Pancreas (tissue), 10 donors: ENCODE measurements around the gene UBR7. TPM values are rescaled to one million over a fixed set of nuclear protein-coding genes. Genes with fewer than 3 reads are reported as not detected.
"Not testable (repeated sequence)": the region's sequence is repeated elsewhere in the genome, so short reads cannot be mapped to it uniquely, and the experiment has no call there.

Source experiments
- ATAC-seq, 4 donors: fragments of 200-7000 bp; cut with Tn5 transposase; one replicate each; pipeline versions ENCODE4 v1.8.0 to v1.9.1; 2020; ENCODE audit warnings: mild to moderate bottlenecking in 4 of 4, moderate library complexity in 4 of 4
- DNase-seq, 6 donors: peaks; one replicate each; pipeline ENCODE4 v3.0.0-alpha.2; 2020
- FAIRE-seq: peaks from 2 replicates; lab custom pipeline; 2012; peaks lifted over from hg19 to GRCh38; lab: Jason Lieb, UNC
- H3K27ac ChIP-seq, 4 donors: fragments of 200-600 bp; sonication (generic); 1 replicate in 3 of 4; 2 replicates in 1 of 4; pipeline versions ENCODE4 v1.5.0 to v1.8.0; 2020
- H3K27me3 ChIP-seq, 4 donors: fragments of 200-600 bp; one replicate each; pipeline ENCODE4 v1.8.0; 2021
- H3K36me3 ChIP-seq, 3 donors: fragments of 200-600 bp; sonication (generic) in 1 of 3; one replicate each; pipeline versions ENCODE4 v1.5.0 to v1.8.0; 2020 to 2021
- H3K4me1 ChIP-seq, 3 donors: fragments of 200-600 bp; one replicate each; pipeline ENCODE4 v1.8.0; 2021
- H3K4me3 ChIP-seq, 4 donors: fragments of 200-600 bp; sonication (generic) in 2 of 4; one replicate each; pipeline versions ENCODE4 v1.5.0 to v1.8.0; 2020 to 2021
- H3K9me3 ChIP-seq, 4 donors: fragments of 200-600 bp; one replicate each; pipeline ENCODE4 v1.8.0; 2021
- CTCF ChIP-seq, 4 donors: fragments of 200-600 bp; sonication (generic) in 3 of 4; IDR thresholded peaks; one replicate each; pipeline versions ENCODE4 v1.5.0 to v1.8.0; 2021; ENCODE audit warnings: antibody characterized with exemption in 4 of 4
- WGBS, 2 donors: extraction: QIAGEN DNeasy Blood & Tissue Kit; methylation state at CpG; one replicate each; pipeline ENCODE4 v1.1.7; 2013; 5-methylcytosine and 5-hydroxymethylcytosine counted together
- intact Hi-C, 3 donors: fragments of 100-400 bp; cut with DNase I; formaldehyde crosslinking; loops; one replicate each; pipeline versions ENCODE4 v1.11.1 to v1.14.2; 2022
- polyA plus RNA-seq, 2 donors: library from polyadenylated mRNA; stranded (reverse); fragments of 200-250 nt; gene quantifications; one replicate each; pipeline ENCODE4 v1.2.3, GENCODE V29; 2013
- total RNA-seq, 6 donors: library from RNA; stranded (reverse); fragmentation: NEBNext Ultra II Directional in 4 of 6; extraction: Animal tissue kit (Norgen Biotek cat#: 25700) in 4 of 6; gene quantifications; one replicate each; pipeline versions ENCODE4 v1.2.1 to v1.2.4, GENCODE V29; 2021 to 2023
- donor health status: healthy with polysubstance abuse.
- donor health status: DM: no; HTN: no; CAD: no; lungs with moderate emphysema.
- donor health status: DM: no; HTN: no; CAD: no.
- donor health status: control.
- donor health status: control.
- donor health status: Bipolar disorder and iron deficiency.
- donor health status: DM: yes; HTN: yes; CAD: no.
- donor health status: DM: no; HTN: no; CAD: no.
- donor health status: DM: no; HTN: no; CAD: no.
- donor health status: DM: yes; HTN: yes; CAD: no.

Gene UBR7
- total and polyA plus RNA-seq, 8 donors: 5.5 to 17.6 (median 11.9) TPM

- no peaks in the 10 kb centered on the region for H3K9me3 ChIP-seq
- intact Hi-C loops: no loop called here
- peaks cover 0 to 18% (median 8%) of the 10 kb centered on the region in 3 donors for H3K36me3 ChIP-seq
- no peaks in the 10 kb centered on the region for H3K4me1 ChIP-seq
- 93 to 95% methylated on average over 16 of the region's 16 CpGs for WGBS, 2 donors
- ATAC-seq (no peak), DNase-seq (peak in 1 of 6 donors; percentile 65), FAIRE-seq (no peak)
- no peak for TF ChIP-seq CTCF (IDR thresholded peaks at IDR 0.05)
- no peaks in the 10 kb centered on the region for H3K27me3 ChIP-seq
- H3K4me3 ChIP-seq: no peak overlapping the region
- no peak overlapping the region for H3K27ac ChIP-seq
Measured at GRCh38 chr14:93230539-93230938, 23.5 kb downstream of the UBR7 start.

DNA sequence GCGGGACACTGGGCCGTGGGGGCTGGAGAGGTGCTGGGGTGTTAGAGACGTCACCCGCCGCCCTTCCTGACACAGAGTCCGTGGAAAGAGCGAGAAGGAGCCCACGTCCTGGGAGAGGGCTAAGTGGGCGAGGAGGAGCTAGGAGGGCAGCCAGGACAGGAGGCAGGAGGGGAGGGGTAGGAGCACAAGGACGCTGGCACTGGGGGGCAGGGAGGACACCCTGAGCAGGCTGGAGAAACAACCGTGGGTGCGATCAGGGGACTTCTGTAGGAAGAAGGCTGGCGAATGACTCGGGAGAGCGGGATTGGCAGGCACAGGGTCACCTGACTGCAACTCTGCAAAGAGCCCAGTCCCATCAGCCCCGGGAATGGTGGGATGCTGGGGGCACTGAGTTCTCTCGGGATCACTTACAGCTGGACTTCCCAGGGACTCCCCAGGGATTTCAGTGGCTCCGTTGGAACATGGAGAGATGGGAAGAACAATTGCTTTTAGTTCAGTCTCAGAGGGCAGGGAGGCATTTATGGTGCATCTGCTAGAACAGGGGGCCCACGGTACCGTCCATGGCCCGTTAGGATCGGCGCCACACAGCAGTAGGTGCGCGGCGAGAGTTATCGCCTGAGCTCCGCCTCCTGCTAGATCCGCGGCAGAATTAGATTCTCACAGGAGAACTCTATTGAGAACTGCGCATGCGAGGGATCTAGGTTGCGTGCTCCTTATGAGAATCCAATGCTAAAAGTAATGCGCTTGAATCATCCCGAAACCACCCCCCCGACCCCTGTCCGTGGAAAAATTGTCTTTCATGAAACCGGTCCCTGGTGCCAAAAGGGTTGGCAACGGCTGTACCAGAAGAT lies 24.3 kb downstream of the UBR7 start:
- Histone ChIP-seq H3K27ac (no peak overlapping the region), H3K4me3 (peak overlapping the region in 2 of 4 donors; percentile 16 to 34), H3K36me3 (peaks cover 0 to 18% (median 8%) of the 10 kb centered on the region in 3 donors), H3K27me3 (no peaks in the 10 kb centered on the region), H3K9me3 (no peaks in the 10 kb centered on the region), H3K4me1 (no peaks in the 10 kb centered on the region)
- intact Hi-C loops: no loop called here
- 17 to 36% methylated on average over 39 of the region's 39 CpGs for WGBS, 2 donors
- ATAC-seq: peak; percentile 40 to 81 (median 68)
- no peak for TF ChIP-seq CTCF (IDR thresholded peaks at IDR 0.05)
- no peak for FAIRE-seq
- peak in 1 of 6 donors; percentile 72 for DNase-seq

GRCh38 chr14:93232159-93232558 lies 25.1 kb downstream of the UBR7 start:
- intact Hi-C loops: no loop called here
- peaks cover 0 to 13% (median 5%) of the 10 kb centered on the region in 3 donors for H3K36me3 ChIP-seq
- no peaks in the 10 kb centered on the region for H3K9me3 ChIP-seq
- DNase-seq (no peak), FAIRE-seq (no peak), ATAC-seq (no peak)
- no peaks in the 10 kb centered on the region for H3K27me3 ChIP-seq
- no peak for TF ChIP-seq CTCF (IDR thresholded peaks at IDR 0.05)
- H3K27ac ChIP-seq: no peak overlapping the region
- no peak overlapping the region for H3K4me3 ChIP-seq
- WGBS, 2 donors: 62 to 73% methylated on average over 17 of the region's 17 CpGs
- no peaks in the 10 kb centered on the region for H3K4me1 ChIP-seq

DNA sequence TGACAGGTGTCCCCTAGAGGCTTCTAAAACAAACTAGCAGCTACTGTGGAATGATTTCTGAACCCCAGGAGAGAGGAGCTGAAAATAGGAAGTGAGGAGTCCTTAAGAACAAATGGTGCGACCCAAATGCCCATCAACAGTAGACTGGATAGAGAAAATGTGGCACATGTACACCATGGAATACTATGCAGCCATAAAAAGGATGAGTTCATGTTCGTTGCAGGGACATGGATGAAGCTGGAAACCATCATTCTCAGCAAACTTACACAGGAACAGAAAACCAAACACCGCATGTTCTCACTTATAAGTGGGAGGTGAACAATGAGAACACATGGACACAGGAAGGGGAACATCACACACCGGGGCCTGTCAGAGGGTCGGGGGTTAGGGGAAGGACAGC lies 26.0 kb downstream of the UBR7 start:
- H3K9me3 ChIP-seq, ATAC-seq, H3K4me1 ChIP-seq, intact Hi-C loops, H3K27me3 ChIP-seq, FAIRE-seq, H3K4me3 ChIP-seq, DNase-seq, H3K27ac ChIP-seq, H3K36me3 ChIP-seq: not testable (repeated sequence)
- WGBS, 2 donors: 85 to 86% methylated on average over 5 of the region's 5 CpGs

GRCh38 chr14:93234798-93235197 lies 27.7 kb downstream of the UBR7 start:
- Histone ChIP-seq H3K27me3 (no peaks in the 10 kb centered on the region), H3K4me3 (no peak overlapping the region), H3K9me3 (no peaks in the 10 kb centered on the region), H3K27ac (no peak overlapping the region), H3K4me1 (no peaks in the 10 kb centered on the region), H3K36me3 (no peaks in the 10 kb centered on the region)
- intact Hi-C loops: no loop called here
- WGBS, 2 donors: 28 to 35% methylated on average over 10 of the region's 10 CpGs
- peak in 1 of 6 donors; percentile 23 for DNase-seq
- no peak for FAIRE-seq
- TF ChIP-seq CTCF (IDR thresholded peaks at IDR 0.05): no peak
- peak in 3 of 4 donors; percentile 15 to 58 (median 37) for ATAC-seq
